ENCODE measurements around the gene ARHGAP42.

Gene ARHGAP42

DNA sequence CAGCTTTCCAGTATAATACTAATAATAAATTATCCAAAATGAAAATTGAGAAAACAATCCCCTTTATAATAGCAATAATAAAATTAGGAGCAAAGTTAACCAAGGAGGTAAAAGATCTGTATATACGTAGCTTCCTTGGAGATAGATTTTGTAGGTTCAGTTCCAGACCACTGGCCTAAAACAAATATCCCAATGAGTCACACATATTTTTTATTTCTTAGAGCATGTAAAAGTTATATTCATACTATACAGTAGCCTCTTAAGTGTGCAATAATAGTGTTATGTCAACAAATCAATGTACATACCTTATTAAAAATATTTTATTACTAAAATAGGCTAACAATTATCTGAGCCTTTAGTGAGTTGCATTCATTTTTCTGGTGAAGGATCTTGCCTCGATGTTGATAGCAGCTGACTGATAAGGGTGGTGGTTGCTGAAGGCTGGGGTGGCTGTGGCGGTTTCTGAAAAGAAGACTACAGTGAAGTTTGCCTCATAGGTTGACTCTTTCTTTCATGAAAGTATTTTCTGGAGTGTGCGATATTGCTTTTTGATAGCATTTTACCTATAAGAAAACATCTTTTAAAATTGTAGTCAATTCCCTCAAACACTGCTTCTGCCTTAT, 178.5 kb downstream of the ARHGAP42 start:
- no peak for ATAC-seq
- no peak for TF ChIP-seq ARNTL (CRISPR knock-in tag; IDR thresholded peaks at IDR 0.05; ENCODE audit: borderline replicate concordance, low read depth)
- TF ChIP-seq, protein P1, sequence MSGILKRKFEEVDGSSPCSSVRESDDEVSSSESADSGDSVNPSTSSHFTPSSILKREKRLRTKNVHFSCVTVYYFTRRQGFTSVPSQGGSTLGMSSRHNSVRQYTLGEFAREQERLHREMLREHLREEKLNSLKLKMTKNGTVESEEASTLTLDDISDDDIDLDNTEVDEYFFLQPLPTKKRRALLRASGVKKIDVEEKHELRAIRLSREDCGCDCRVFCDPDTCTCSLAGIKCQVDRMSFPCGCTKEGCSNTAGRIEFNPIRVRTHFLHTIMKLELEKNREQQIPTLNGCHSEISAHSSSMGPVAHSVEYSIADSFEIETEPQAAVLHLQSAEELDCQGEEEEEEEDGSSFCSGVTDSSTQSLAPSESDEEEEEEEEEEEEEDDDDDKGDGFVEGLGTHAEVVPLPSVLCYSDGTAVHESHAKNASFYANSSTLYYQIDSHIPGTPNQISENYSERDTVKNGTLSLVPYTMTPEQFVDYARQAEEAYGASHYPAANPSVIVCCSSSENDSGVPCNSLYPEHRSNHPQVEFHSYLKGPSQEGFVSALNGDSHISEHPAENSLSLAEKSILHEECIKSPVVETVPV (CRISPR knock-in tag; IDR thresholded peaks at IDR 0.05) = no peak
- no peak for TF ChIP-seq ZNF70 (CRISPR knock-in tag; IDR thresholded peaks at IDR 0.05)
- TF ChIP-seq ZNF565 (CRISPR knock-in tag; conservative IDR thresholded peaks at IDR 0.05; ENCODE audit: low read depth) = no peak
- TF ChIP-seq GLIS3 (CRISPR knock-in tag; IDR thresholded peaks at IDR 0.05) = no peak
- TF ChIP-seq CSDC2 (CRISPR knock-in tag; IDR thresholded peaks at IDR 0.05) = no peak
- TF ChIP-seq SNAI2 (CRISPR knock-in tag; IDR thresholded peaks at IDR 0.05) = no peak
- no peak for TF ChIP-seq ZC3H10 (CRISPR knock-in tag; IDR thresholded peaks at IDR 0.05)
- TF ChIP-seq, protein P2, sequence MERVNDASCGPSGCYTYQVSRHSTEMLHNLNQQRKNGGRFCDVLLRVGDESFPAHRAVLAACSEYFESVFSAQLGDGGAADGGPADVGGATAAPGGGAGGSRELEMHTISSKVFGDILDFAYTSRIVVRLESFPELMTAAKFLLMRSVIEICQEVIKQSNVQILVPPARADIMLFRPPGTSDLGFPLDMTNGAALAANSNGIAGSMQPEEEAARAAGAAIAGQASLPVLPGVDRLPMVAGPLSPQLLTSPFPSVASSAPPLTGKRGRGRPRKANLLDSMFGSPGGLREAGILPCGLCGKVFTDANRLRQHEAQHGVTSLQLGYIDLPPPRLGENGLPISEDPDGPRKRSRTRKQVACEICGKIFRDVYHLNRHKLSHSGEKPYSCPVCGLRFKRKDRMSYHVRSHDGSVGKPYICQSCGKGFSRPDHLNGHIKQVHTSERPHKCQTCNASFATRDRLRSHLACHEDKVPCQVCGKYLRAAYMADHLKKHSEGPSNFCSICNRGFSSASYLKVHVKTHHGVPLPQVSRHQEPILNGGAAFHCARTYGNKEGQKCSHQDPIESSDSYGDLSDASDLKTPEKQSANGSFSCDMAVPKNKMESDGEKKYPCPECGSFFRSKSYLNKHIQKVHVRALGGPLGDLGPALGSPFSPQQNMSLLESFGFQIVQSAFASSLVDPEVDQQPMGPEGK (CRISPR knock-in tag; IDR thresholded peaks at IDR 0.05; ENCODE audit: borderline replicate concordance) = no peak
- no peak for TF ChIP-seq PPARA (CRISPR knock-in tag; IDR thresholded peaks at IDR 0.05; ENCODE audit: borderline replicate concordance)
- TF ChIP-seq ZFP3 (CRISPR knock-in tag; IDR thresholded peaks at IDR 0.05) = no peak
- TF ChIP-seq ZFP30 (CRISPR knock-in tag; IDR thresholded peaks at IDR 0.05) = no peak
- TF ChIP-seq OSR1 (CRISPR knock-in tag; IDR thresholded peaks at IDR 0.05) = no peak
- no peak for TF ChIP-seq TOX (CRISPR knock-in tag; IDR thresholded peaks at IDR 0.05; ENCODE audit: borderline replicate concordance)
- no peak for TF ChIP-seq BACH2 (CRISPR knock-in tag; IDR thresholded peaks at IDR 0.05; ENCODE audit: borderline replicate concordance)
- TF ChIP-seq ESRRG (CRISPR knock-in tag; IDR thresholded peaks at IDR 0.05) = no peak
- no peak for TF ChIP-seq ZNF8 (CRISPR knock-in tag; IDR thresholded peaks at IDR 0.05)

DNA sequence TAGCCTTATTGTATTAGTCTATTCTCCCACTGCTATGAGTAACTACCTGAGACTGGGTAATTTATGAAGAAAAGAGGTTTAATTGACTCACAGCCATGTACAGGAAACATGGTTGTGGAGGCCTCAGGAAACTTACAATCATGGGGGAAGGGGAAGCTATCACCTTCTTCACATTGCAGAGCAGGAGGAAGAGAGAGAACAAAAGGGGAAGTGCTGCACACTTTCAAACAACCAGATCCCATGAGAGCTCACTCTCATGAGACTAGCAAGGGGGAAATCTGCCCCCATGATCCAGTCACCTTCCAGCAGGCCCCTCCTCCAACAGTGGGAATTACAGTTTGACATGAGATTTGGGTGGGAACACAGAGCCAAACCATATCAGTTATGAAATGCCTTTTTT, 179.4 kb downstream of the ARHGAP42 start:
- no peak for ATAC-seq
- TF ChIP-seq, protein P1 (CRISPR knock-in tag; IDR thresholded peaks at IDR 0.05) = no peak
- no peak for TF ChIP-seq ARNTL (CRISPR knock-in tag; IDR thresholded peaks at IDR 0.05; ENCODE audit: borderline replicate concordance, low read depth)
- TF ChIP-seq ZNF70 (CRISPR knock-in tag; IDR thresholded peaks at IDR 0.05) = no peak
- TF ChIP-seq, protein P3, sequence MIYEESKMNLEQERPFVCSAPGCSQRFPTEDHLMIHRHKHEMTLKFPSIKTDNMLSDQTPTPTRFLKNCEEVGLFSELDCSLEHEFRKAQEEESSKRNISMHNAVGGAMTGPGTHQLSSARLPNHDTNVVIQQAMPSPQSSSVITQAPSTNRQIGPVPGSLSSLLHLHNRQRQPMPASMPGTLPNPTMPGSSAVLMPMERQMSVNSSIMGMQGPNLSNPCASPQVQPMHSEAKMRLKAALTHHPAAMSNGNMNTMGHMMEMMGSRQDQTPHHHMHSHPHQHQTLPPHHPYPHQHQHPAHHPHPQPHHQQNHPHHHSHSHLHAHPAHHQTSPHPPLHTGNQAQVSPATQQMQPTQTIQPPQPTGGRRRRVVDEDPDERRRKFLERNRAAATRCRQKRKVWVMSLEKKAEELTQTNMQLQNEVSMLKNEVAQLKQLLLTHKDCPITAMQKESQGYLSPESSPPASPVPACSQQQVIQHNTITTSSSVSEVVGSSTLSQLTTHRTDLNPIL (CRISPR knock-in tag; IDR thresholded peaks at IDR 0.05; ENCODE audit: low read depth) = no peak
- no peak for TF ChIP-seq PPARA (CRISPR knock-in tag; IDR thresholded peaks at IDR 0.05; ENCODE audit: borderline replicate concordance)
- no peak for TF ChIP-seq RARB (CRISPR knock-in tag; IDR thresholded peaks at IDR 0.05)
- no peak for TF ChIP-seq CSDC2 (CRISPR knock-in tag; IDR thresholded peaks at IDR 0.05)
- TF ChIP-seq, protein P2 (CRISPR knock-in tag; IDR thresholded peaks at IDR 0.05; ENCODE audit: borderline replicate concordance) = no peak
- no peak for TF ChIP-seq GLIS3 (CRISPR knock-in tag; IDR thresholded peaks at IDR 0.05)
- TF ChIP-seq BACH2 (CRISPR knock-in tag; IDR thresholded peaks at IDR 0.05; ENCODE audit: borderline replicate concordance) = no peak
- TF ChIP-seq ZNF8 (CRISPR knock-in tag; IDR thresholded peaks at IDR 0.05) = no peak

DNA sequence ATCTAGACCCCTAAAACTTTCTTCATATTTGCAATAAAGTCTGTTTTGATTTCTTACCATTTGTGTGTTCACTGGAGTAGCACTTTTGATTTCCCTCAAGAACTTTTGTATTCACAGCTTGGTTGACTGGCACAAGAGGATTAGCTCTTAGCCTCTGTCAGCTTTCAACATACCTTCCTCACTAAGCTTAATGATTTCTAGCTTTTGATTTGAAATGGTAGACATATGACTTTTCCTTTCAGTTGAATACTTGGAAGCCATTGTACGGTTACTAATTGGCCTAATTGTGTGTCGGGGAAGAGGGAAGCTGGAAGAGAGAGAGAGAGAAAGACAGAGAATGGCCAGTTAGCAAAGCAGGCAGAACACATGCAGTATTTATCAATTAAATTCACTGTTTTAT, 180.5 kb downstream of the ARHGAP42 start:
- no peak for TF ChIP-seq ZNF8 (CRISPR knock-in tag; IDR thresholded peaks at IDR 0.05)
- TF ChIP-seq ISL1 (CRISPR knock-in tag; IDR thresholded peaks at IDR 0.05) = no peak
- no peak for TF ChIP-seq RARB (CRISPR knock-in tag; IDR thresholded peaks at IDR 0.05)
- no peak for TF ChIP-seq TOX (CRISPR knock-in tag; IDR thresholded peaks at IDR 0.05; ENCODE audit: borderline replicate concordance)
- no peak for TF ChIP-seq ZC3H10 (CRISPR knock-in tag; IDR thresholded peaks at IDR 0.05)
- no peak for TF ChIP-seq OSR1 (CRISPR knock-in tag; IDR thresholded peaks at IDR 0.05)
- no peak for TF ChIP-seq PPARA (CRISPR knock-in tag; IDR thresholded peaks at IDR 0.05; ENCODE audit: borderline replicate concordance)
- no peak for TF ChIP-seq ZFP30 (CRISPR knock-in tag; IDR thresholded peaks at IDR 0.05)
- TF ChIP-seq, protein P2 (CRISPR knock-in tag; IDR thresholded peaks at IDR 0.05; ENCODE audit: borderline replicate concordance) = no peak
- TF ChIP-seq ARNTL (CRISPR knock-in tag; IDR thresholded peaks at IDR 0.05; ENCODE audit: borderline replicate concordance, low read depth) = no peak
- no peak for TF ChIP-seq ESRRG (CRISPR knock-in tag; IDR thresholded peaks at IDR 0.05)
- no peak for TF ChIP-seq CSDC2 (CRISPR knock-in tag; IDR thresholded peaks at IDR 0.05)
- TF ChIP-seq ZNF70 (CRISPR knock-in tag; IDR thresholded peaks at IDR 0.05) = no peak
- no peak for TF ChIP-seq GLIS3 (CRISPR knock-in tag; IDR thresholded peaks at IDR 0.05)
- TF ChIP-seq SNAI2 (CRISPR knock-in tag; IDR thresholded peaks at IDR 0.05) = no peak
- no peak for TF ChIP-seq ZFP3 (CRISPR knock-in tag; IDR thresholded peaks at IDR 0.05)
- ATAC-seq = no peak
